OCI-LY1 (cell line): ENCODE measurements around the gene KCNK7.
A peak's percentile ranks its signal among the peaks of the same experiment; 100 is the strongest.

Experiments
- H2AFZ ChIP-seq: fragments of 200-600 bp; sonication (generic), shearing (Covaris generic); 2 replicates; pipeline ENCODE4 v1.6.0; 2014; ENCODE audit warnings: antibody characterized with exemption, mild to moderate bottlenecking, low read length
- H3F3A ChIP-seq: fragments of 200-600 bp; sonication (generic), shearing (Covaris generic); 2 replicates; pipeline ENCODE4 v1.6.0; 2014; ENCODE audit warnings: mild to moderate bottlenecking, antibody characterized with exemption, low read length, moderate library complexity; ENCODE audit not compliant: insufficient read depth
- H3K27ac ChIP-seq: fragments of 200-600 bp; sonication (generic); 2 replicates; pipeline ENCODE4 v1.5.1; 2014; ENCODE audit warnings: low read length, mixed run types, mild to moderate bottlenecking, low read depth; ENCODE audit not compliant: poor library complexity, severe bottlenecking
- H3K27me3 ChIP-seq: fragments of 200-600 bp; sonication (generic); 2 replicates; pipeline ENCODE4 v1.6.0; 2014; ENCODE audit warnings: antibody characterized with exemption, mild to moderate bottlenecking, low read length, moderate library complexity; ENCODE audit not compliant: insufficient read depth
- H3K36me3 ChIP-seq: fragments of 200-600 bp; sonication (generic); 2 replicates; pipeline ENCODE4 v1.6.1; 2014; ENCODE audit warnings: mild to moderate bottlenecking, antibody characterized with exemption, low read length, moderate library complexity, mixed read lengths; ENCODE audit not compliant: insufficient read depth
- H3K4me1 ChIP-seq: fragments of 200-600 bp; sonication (generic); 2 replicates; pipeline ENCODE4 v1.5.1; 2014; ENCODE audit warnings: mild to moderate bottlenecking, low read length, moderate library complexity; ENCODE audit not compliant: insufficient read depth, severe bottlenecking
- H3K4me2 ChIP-seq: fragments of 200-600 bp; sonication (generic), shearing (Covaris generic); 2 replicates; pipeline ENCODE4 v1.6.1; 2014; ENCODE audit warnings: low read length
- H3K4me3 ChIP-seq: fragments of 200-600 bp; sonication (generic); 2 replicates; pipeline ENCODE4 v1.5.1; 2014; ENCODE audit warnings: low read length, low read depth, mild to moderate bottlenecking, mixed read lengths; ENCODE audit not compliant: poor library complexity, severe bottlenecking
- H3K79me2 ChIP-seq: fragments of 200-600 bp; shearing (Covaris generic); 2 replicates; pipeline ENCODE4 v1.6.1; 2016; ENCODE audit warnings: mixed run types, low read length, mixed read lengths; ENCODE audit not compliant: insufficient read depth
- H3K9ac ChIP-seq: fragments of 200-600 bp; sonication (generic), shearing (Covaris generic); 2 replicates; pipeline ENCODE4 v1.6.1; 2014; ENCODE audit warnings: mild to moderate bottlenecking, low read length, mixed read lengths
- H3K9me2 ChIP-seq: fragments of 200-600 bp; sonication (generic), shearing (Covaris generic); 2 replicates; pipeline ENCODE4 v1.6.1; 2014; ENCODE audit warnings: low read depth, mild to moderate bottlenecking, low read length, mixed read lengths
- H3K9me3 ChIP-seq: fragments of 200-600 bp; shearing (Covaris generic); 2 replicates; pipeline ENCODE4 v1.6.1; 2014; ENCODE audit warnings: low read length, mixed read lengths
- H4K20me1 ChIP-seq: fragments of 200-600 bp; sonication (generic), shearing (Covaris generic); 2 replicates; pipeline ENCODE4 v1.6.0; 2016; ENCODE audit warnings: mild to moderate bottlenecking, low read length; ENCODE audit not compliant: insufficient read depth
- CTCF ChIP-seq: fragments of 200-600 bp; sonication (generic), shearing (Covaris generic); IDR thresholded peaks from 2 replicates; pipeline ENCODE4 v1.5.1; 2017; ENCODE audit warnings: mild to moderate bottlenecking, antibody characterized with exemption, low read length, moderate library complexity, mixed read lengths
- EZH2 ChIP-seq: fragments of 200-600 bp; sonication (generic), shearing (Covaris generic); IDR thresholded peaks from 2 replicates; pipeline ENCODE4 v1.8.0; 2017; ENCODE audit warnings: borderline replicate concordance, mixed run types, mild to moderate bottlenecking, antibody characterized with exemption, low read length, moderate library complexity, mixed read lengths

The KCNK7 gene

GRCh38 chr11:65589444-65590239 is 6.0 kb downstream of the KCNK7 start:
- peak overlapping the region; percentile 13 for H3K27ac ChIP-seq
- no peaks in the 10 kb centered on the region for H3K27me3 ChIP-seq
- no peaks in the 10 kb centered on the region for H3K36me3 ChIP-seq
- H3K79me2 ChIP-seq, result no peaks in the 10 kb centered on the region
- peaks cover 26% of the 10 kb centered on the region for H3K4me1 ChIP-seq
- H3K9ac ChIP-seq, result no peak overlapping the region
- H3K9me2 ChIP-seq, result no peaks in the 10 kb centered on the region
- no peaks in the 10 kb centered on the region for H3K9me3 ChIP-seq
- TF ChIP-seq CTCF (no peak), EZH2 (no peak)
- H3F3A ChIP-seq, result no peaks in the 10 kb centered on the region
- H4K20me1 ChIP-seq, result no peaks in the 10 kb centered on the region
- no peak overlapping the region for H3K4me3 ChIP-seq
- no peak overlapping the region for H3K4me2 ChIP-seq
- H2AFZ ChIP-seq, result no peak overlapping the region

- no peak overlapping the region for H2AFZ ChIP-seq
- no peak overlapping the region; the same call in 1 of the 2 replicates for H3K9ac ChIP-seq
- peaks cover 26% of the 10 kb centered on the region for H3K4me1 ChIP-seq
- H3K27me3 ChIP-seq, result no peaks in the 10 kb centered on the region
- H3K9me3 ChIP-seq, result no peaks in the 10 kb centered on the region
- H3K79me2 ChIP-seq, result no peaks in the 10 kb centered on the region
- H3K36me3 ChIP-seq, result no peaks in the 10 kb centered on the region
- no peak overlapping the region for H3K4me2 ChIP-seq
- no peak overlapping the region for H3K4me3 ChIP-seq
- H3K27ac ChIP-seq, result peak overlapping the region; percentile 8
- H4K20me1 ChIP-seq, result no peaks in the 10 kb centered on the region
- TF ChIP-seq CTCF (peak; percentile 82), EZH2 (no peak)
- no peaks in the 10 kb centered on the region for H3K9me2 ChIP-seq
- no peaks in the 10 kb centered on the region for H3F3A ChIP-seq
Measured at GRCh38 chr11:65588199-65589054, 7.2 kb downstream of the KCNK7 start.

- Histone ChIP-seq H2AFZ (no peak overlapping the region), H3K27ac (no peak overlapping the region), H3K4me1 (peaks cover 26% of the 10 kb centered on the region), H3K27me3 (no peaks in the 10 kb centered on the region; the same call in none of the 2 replicates), H3K9me2 (no peaks in the 10 kb centered on the region), H3K9me3 (no peaks in the 10 kb centered on the region), H3K4me3 (no peak overlapping the region), H3K79me2 (no peaks in the 10 kb centered on the region), H3F3A (no peaks in the 10 kb centered on the region), H3K36me3 (no peaks in the 10 kb centered on the region), H4K20me1 (no peaks in the 10 kb centered on the region), H3K4me2 (no peak overlapping the region), H3K9ac (no peak overlapping the region)
- TF ChIP-seq CTCF (no peak), EZH2 (no peak)
Measured at GRCh38 chr11:65586676-65587075, 8.9 kb downstream of the KCNK7 start.
